SKM-1 treated with dmso at 0.1 percent for 144 hours (cell line): ENCODE data around the gene DEPDC7.

Experiments
- DNase-seq: peaks from one replicate; lab custom pipeline; 2025; ENCODE audit not compliant: unreplicated experiment; lab: John Stamatoyannopoulos, UW

DEPDC7 gene

DNA sequence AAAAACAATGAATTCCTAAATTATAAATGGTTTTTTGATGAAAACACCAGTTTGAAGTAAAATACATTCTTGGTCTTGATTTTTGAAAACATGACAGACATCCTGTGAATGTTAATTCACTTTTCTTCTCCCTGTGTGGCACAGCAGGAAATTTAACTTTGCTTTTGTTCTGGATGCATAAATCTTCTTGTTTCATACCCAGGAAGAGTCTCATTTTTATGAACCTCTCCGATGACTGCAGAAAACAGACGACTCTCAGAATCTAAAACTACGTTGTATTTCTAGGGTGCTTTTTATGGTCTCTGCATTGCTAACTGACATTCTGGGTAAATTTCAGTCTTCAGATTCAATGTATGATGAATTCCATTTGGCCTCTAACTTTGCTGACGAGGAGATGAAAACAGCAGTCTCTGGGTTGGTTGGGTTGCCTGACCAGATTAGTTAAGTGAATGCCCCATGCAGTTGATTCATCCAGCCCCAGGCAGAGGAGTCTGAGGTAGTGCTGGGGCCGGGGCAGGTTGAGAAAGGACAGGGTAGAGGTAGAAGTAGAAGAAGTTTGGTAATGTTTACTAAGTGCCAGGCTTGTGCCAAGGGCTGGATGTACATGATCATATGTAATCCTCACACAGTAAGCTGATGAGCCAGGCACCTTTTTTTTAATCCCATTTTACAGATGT, 43.8 kb downstream of the DEPDC7 start:
- DNase-seq: no peak

DNA sequence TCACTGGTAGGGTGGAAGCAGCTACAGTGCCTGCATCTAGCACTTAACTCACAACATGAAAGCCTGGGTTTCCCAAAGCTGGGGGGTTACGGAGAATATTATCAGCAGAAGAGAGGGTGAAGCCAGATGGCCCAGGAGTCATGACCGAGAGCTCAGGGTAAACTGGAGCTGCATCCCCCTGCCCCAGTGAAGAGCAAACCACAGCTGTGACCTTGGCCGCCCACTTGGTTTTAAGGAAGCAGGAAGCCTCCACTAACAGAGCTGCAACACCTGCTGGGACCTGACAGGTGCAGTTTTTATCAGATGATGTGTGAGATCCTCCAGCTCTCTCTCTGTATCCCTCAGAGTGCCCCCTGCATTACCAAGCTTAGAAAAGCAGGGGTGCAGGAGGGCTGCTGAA, 44.6 kb downstream of the DEPDC7 start:
- no peak for DNase-seq

DNA sequence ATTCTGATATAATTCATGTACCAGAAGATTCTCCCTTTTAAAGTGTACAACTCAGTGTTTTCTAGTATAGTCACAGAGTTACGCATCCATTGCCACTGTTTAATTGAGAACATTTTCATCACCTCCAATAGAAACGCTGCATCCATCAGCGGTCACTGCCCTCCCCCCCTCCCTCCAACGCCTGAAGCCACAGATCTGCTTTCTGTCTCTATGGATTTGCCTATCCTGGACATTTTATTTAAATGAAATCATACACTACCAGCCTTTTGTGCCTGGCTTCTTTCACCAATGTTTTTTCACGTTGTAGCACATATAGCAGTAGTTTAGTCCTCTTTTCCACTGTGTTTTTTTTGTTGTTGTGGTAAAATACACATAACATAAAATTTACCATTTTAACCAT, 46.5 kb downstream of the DEPDC7 start:
- no peak for DNase-seq

DNA sequence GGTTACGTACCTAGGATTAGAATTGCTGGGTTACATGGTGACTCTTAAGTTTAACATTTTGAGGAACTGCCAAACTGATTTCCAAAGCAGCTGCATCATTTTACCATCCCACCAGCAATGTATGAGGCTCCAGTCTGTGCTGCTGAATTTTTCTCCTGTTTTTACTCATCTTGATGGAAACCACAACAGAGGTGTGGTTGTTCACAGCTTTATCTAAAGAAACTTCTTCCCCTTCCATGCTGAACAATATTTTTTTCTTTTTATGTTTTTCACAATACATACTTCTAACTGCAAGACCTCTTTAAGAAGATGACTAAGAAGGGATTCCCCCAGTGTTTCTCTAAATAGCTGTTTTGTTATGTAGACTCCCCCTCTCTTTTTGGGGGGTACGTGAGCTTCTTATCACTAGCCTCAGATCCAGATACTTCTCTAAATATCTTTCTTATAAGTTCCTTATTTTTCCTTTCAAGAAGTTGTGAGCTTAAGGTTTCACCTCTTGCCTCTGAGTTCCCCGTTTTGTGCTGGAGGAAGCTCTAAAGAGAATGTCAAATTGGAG, 47.7 kb downstream of the DEPDC7 start:
- peak; percentile 61 for DNase-seq

DNA sequence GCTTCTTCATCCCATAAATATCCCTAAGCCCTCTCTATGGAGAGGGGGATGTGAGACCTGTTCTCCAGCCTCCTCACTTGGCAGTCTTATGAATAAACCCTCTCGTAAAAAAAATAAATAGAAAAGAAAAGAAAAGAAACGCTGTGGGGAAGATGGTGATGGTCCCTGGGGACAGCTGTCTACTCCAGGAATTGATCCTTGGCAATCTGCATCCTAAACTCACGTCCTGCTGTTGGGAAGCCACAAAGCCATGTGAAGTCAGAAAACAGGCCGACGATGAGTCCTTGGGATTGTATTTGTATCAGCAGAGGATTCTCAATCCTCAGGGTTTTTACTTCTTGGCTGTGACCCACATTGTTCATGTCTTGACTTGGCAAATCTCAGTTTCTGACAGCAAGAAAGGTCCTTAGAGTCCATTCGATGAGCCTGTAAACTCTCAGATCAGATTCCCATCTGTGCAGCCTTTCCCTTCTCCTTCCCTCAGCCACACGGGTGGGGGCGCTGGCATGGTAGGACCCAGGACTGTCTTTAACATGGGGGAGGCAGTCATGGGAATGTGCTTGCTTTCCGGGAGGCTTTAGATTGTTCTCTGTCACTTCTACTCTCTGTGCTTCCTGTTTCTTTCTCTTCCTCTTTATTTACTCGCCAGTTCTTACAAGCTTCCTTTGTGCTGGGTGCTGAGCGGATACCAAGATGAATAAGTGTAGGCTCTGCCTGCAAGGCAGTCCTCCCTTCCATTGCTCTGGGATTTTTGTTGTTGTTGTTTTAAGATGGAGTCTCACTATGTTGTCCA, 48.6 kb downstream of the DEPDC7 start:
- DNase-seq: peak; percentile 51

DNA sequence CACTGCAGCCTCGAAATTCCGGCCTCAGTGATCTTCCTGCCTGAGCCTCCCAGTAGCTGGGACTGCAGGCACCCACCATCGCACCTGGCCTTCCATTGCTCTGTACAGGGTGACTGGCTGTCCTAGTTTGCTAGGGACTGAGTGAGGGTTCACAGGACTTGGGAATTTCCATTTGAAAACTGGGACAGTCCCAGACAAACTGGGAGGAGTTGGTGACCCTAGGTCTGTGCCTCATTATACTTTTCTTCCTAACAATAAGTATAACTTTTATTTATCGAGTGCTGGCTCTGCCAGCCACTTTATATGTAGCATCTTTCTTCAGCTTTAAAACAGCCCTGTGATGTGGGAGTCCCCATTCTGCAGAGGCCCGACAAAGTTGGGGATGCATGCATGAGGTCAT, 49.2 kb downstream of the DEPDC7 start:
- DNase-seq: no peak

DNA sequence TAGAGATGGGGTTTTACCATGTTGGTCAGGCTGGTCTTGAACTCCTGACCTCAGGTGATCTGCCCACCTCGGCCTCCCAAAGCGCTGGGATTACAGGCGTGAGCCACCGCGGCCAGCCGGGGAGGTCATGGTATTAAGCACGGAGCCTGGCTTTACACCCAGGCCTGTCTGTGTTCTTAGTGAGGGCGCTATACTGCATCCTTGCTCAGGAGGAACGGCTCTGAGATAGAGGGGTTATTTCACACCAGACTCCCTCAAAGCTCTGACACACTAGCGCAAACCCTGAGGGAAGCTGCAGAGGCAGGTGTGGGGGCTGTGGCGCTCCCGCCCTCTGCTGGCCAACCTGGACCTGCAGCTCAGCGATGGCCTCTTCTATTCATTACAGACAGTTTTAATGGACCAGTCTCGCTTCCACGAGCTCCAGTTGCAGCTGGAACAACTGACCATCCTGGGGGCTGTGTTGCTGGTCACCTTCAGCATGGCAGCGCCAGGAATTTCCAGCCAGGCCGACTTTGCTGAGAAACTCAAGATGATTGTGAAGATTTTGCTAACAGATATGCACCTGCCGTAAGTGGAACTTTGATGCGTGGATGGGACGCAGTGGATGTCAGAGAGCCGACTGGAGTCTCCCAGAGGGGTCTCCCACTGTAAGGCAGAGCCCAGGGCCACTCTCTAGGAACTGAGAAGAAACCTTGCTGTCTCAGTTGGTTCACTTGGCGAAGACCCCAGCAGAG, 49.9 kb downstream of the DEPDC7 start:
- peak; percentile 62 for DNase-seq

DNA sequence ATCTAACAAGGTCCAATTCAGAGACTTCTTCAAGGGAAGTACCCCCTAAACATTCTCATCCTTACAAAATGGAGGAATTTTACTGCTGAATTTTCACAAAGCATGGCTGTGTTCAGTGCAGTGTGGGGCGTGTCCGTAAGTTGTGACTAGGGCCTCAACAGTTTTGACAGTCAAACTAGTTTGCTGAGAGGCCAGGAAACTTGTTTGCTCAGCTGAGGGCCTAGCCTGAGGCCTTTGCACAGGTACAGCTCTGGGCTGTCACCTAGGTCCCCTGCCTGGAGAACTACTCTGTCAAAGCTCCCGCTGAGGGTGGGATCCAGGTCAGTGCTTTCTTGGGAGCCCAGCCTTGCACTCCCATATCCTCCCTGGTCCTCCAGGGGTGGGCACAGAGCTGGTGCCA, 51.6 kb downstream of the DEPDC7 start:
- DNase-seq: no peak

DNA sequence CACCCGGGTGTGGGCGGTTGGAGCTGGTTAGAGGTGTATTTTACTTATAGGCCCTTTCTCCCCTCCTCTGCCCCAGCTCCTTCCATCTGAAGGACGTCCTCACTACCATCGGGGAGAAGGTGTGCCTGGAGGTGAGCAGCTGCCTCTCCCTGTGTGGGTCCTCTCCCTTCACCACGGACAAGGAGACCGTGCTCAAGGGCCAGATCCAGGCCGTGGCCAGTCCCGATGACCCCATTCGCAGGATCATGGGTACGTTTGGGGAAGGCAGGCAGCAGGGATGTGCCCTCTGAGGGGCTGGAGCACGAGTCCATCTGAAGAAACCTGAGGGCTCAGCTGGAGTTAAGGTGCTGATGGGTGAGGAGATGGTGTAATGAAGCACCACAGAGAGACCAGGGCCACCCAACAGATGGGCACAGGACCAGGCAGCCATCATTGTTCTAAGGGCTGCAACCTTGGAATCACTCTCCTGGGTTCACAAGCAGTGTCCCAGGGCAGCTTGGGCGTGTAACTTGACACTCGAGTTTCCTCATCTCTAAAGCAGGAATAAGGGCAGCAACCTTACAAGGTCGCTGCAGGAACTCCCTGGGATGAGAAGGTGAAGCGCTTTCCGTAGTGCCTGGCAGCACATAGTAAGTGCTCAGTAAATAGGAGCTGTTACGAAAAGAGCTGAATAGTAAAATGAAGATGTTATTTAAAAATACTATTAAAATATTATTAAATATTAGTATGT, 53.1 kb downstream of the DEPDC7 start:
- no peak for DNase-seq

DNA sequence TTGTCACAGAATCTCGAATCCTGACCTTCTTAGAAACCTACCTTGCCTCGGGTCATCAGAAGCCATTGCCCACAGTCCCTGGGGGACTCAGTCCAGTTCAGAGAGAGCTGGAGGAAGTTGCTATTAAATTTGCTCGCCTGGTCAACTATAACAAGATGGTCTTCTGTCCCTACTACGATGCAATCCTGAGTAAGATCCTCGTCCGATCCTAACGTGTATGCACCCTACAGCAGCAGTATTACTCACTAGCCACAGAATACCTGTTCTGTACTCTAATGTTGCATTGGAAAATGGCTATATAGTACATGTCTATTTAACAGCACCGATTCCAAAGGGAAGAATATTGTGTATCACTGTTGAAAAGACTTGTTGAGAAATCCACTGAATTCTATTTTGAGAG, 56.8 kb downstream of the DEPDC7 start:
- no peak for DNase-seq
